HTR-8/SVneo (cell line): ENCODE results near the gene VPS35L.
"Not testable (repeated sequence)": the region's sequence is repeated elsewhere in the genome, so short reads cannot be mapped to it uniquely, and the experiment has no call there.

Experiments
- DNase-seq: peaks from one replicate; pipeline ENCODE4 v3.0.0; 2011; ENCODE audit warnings: low spot score, mixed read lengths; ENCODE audit not compliant: insufficient read length
- FAIRE-seq: peaks from 2 replicates; lab custom pipeline; 2011; peaks lifted over from hg19 to GRCh38; lab: Jason Lieb, UNC

Gene VPS35L

DNA sequence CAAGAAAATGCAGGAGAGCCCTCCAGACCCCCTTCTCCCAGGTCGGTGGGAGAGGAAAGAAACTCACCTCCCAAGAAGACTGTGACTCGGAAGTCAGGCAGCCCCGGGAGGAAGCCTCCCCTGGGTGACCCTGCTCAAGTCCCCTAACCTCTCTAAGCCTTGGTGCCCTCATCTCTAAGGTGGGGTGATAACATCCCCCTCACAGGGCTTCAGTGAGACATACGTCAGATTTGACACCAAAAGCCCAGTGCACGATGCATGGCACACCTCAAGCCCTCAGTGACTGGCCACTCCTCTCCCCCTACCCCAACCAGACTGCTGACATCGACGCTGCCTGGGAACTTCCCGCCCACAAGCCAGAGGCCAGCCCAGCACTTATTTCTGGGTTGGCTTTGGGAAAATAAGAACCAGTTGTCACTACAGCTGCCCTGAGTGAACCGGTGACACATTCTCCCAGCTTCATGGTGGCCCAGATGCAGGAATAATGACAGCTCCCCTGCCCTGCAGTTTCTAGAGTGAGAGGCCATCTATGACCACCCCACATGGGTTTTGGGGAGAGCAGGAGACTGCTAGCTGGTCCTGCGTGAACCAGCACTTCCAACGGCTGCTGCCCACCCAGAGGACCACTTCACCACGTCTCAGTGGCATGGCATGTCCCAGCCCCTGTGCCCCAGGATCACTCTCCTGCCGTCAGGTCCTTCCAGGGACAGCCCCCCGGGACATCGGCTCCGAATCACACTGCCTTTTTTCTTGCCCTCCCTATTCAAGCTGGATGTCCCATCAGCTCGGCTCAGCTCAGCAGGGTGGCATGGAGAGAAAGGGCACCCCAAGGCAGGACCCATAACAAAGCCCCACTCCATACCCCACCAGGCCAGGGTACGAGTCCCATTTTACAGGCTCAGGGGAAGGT is 153.0 kb downstream of the VPS35L start:
- DNase-seq (no peak), FAIRE-seq (no peak)

DNA sequence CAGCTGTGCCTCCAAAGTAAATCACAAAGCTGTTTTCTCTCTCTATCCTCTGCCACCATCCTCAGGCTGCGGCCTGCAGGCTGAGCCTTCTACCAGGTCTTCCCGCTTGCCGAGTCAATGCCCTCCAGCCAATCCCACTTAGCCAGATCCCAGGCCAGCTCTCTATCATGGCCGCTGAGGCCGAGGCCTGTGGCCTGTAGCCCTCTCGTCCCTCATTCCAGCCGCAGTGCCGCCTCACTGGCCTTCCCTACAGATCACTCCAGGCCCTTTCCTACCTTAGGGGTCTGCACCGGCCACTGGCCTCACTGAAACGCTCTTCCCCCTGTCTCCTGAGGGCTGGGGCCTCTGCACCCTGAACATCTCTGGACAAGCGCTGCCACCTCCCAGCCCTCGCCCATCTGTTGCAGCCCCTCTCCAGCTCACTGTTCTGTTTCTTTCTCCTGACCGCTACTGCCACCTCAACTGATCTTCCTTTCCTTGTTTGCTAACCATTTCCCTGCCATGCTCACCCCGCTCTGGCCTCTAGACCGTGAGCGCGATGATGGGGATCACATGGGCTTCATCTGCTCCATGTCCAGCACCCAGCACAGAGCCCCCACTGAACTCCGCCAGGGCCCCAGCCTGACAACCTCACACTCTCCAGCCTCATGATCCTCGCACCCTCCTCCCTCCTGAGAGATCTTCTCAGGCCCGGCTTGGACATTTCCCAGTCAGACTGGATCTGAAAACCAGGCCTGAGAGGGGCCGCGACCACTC is 154.1 kb downstream of the VPS35L start:
- DNase-seq: no peak
- no peak for FAIRE-seq

DNA sequence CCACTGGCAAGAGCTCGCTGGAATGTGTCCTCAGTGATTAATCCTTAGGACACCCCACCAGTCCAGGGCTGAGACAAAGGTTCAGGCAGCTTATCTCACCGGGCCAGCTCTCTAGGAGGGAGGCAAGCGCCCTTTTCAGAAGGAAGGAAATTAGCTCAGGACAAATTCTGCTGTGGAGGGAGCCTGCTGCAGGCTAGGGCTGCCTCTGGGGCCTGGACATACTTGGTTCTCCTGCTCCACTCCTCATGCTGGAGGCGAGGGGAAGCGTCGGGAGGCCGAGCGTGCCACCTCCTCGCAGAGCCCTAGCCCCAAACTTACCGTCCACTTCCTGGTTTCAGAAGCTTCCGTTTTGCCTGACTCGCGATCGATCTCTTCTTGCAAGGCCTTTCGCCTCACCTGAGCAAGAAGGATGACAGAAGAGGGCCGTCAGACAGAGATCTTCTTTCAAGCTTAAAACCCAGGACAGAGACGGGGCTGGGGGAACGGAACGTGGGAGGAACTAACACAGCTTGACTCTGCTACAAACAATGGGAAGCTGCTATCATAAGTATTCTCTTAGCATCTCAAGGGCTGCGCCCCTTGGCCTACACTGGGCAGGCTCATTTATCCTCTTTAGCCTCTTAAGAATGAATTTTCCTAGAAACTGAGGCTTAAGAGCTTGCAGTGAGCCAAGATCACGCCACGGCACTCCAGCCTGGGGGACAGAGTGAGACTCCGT is 154.8 kb downstream of the VPS35L start:
- DNase-seq (no peak), FAIRE-seq (no peak)

DNA sequence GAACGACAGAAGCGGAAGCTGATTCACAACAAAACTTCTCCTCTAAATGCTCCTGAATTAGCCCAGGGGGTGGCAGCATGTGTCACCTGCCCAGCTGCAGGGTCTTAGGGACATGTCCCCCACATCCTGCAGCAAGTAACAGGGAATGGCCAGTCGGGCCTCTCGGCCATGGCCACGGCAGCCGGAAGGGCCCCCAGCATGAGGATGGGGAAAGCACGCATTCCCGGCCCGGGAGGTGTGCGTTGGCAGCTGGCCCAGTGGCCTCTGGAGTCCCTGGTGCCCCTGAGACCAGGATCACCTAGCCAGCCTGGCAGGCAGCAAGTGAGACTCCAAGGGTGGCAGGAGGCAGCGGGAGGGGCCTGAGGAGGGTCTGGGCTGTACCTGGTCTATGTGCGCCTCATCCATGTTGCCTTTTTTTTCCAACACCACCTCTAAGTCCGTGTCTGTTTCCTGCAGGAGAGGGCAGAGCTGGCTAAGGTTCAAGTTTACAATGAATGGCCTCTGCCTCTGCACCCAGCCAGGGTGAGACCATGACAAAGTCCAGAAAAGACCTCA is 155.6 kb downstream of the VPS35L start:
- FAIRE-seq (no peak), DNase-seq (no peak)

GRCh38 chr16:19711643-19712042 is 156.1 kb downstream of the VPS35L start:
- no peak for FAIRE-seq
- DNase-seq: no peak

GRCh38 chr16:19712418-19713058 is 157.0 kb downstream of the VPS35L start:
- DNase-seq (no peak), FAIRE-seq (no peak)

GRCh38 chr16:19713697-19714096 is 158.2 kb downstream of the VPS35L start:
- DNase-seq (no peak), FAIRE-seq (no peak)

DNA sequence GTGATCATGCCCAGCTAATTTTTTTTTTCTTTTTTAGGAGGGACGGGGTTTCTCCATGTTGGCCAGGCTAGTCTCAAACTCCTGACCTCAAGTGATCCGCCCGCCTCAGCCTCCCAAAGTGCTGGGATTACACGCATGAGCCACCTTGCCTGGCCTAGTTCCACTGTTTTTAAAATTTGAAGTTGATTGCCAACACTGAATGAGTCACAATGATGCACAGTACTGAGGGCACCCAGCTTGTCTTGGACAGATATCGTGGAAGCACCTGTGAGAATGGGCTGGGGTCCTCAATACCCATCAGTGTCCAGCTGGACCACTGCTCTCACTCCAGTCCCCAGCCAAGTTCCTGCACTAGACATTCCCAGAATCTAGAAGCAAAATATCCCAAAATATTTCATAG is 160.1 kb downstream of the VPS35L start:
- FAIRE-seq (no peak), DNase-seq (no peak)

DNA sequence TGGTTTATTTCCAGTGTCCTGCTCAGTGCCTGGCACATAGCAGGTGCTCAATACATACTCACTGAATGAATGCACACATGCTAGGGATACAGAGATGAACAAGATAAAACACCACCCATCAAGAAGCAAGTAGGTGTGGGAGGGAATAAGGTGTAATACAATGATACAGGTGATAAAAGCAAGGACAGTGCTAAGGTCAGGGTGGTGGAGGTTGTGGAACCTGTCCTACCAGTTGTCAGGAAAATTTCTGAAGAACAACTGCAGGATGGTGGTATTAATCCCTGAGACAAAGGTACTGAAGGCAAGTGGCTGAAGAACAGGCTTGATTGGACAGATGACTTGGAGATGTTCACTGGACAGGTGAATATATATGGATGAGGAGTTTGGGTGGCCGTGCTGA is 160.7 kb downstream of the VPS35L start:
- DNase-seq: no peak
- no peak for FAIRE-seq

GRCh38 chr16:19716728-19717127 is 161.2 kb downstream of the VPS35L start:
- DNase-seq, FAIRE-seq: not testable (repeated sequence)

- DNase-seq (no peak), FAIRE-seq (no peak)
These were observed 161.8 kb downstream of the VPS35L start for GRCh38 chr16:19717314-19717713.

DNA sequence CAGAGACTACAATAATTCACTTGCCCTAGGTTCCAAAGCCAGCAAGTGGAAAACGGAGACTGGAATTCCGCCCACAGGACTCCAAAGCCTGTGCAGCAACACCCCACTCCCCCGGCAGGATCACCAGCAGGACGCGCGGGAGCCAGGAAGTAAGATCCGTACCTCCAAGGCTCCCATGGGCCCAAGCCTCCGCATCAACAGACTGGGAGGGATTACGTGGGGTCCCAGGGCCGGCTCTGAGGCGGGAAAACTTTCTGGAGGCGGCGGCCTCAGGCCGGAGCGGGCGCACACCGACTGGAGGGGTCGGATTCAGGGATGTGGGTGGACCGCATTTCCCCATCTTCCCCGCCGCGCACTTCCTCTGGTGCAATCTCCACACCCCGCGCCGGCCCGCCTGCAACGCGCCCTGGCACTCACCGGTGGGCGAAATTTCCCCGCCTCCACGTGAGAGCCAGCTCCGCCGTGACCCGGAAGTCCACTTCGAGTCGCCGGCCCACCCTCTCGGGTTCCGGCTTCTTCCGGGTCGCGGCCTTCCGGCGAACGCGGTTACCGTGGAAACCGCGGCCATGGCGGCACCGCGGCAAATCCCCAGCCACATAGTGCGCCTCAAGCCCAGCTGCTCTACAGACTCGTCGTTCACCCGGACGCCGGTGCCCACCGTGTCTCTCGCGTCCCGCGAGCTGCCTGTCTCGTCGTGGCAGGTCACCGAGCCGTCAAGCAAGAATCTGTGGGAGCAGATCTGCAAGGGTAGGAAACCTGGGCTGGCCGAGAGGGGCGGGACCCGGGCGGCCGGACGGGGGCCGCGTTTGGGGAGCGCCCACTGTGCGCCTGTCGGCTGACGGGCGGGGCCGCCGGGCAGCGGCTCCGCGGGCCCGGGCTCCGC is 162.5 kb downstream of the VPS35L start, which contains the start of the genes IQCK and KNOP1:
TSS of gene IQCK (plus strand) at position 531 of the 883 bp plus-strand sequence. CDS start at position 567, 36 bp downstream.
TSS of gene KNOP1 (minus strand) at position 487 of the 883 bp plus-strand sequence. CDS start 3,192 bp downstream, outside the sequence.
- DNase-seq (peak; percentile 92), FAIRE-seq (peak; percentile 9)

DNA sequence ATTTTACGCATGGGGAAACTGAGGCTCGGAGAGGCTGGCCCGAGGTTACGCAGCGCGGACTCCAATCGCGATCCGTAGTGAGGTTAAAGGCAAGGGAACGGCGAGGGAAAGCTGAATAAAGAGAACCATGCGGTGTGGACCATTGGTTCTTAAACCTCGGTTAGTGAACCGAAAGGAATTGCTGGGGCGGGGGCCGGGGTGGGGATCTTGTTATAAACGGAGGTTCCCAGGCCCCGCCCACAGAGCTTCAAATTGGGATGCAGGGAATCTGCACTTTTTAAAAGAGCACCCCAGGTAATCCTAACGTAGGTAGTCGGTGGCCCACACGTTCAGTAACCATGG is 163.1 kb downstream of the VPS35L start:
- FAIRE-seq (no peak), DNase-seq (no peak)

DNA sequence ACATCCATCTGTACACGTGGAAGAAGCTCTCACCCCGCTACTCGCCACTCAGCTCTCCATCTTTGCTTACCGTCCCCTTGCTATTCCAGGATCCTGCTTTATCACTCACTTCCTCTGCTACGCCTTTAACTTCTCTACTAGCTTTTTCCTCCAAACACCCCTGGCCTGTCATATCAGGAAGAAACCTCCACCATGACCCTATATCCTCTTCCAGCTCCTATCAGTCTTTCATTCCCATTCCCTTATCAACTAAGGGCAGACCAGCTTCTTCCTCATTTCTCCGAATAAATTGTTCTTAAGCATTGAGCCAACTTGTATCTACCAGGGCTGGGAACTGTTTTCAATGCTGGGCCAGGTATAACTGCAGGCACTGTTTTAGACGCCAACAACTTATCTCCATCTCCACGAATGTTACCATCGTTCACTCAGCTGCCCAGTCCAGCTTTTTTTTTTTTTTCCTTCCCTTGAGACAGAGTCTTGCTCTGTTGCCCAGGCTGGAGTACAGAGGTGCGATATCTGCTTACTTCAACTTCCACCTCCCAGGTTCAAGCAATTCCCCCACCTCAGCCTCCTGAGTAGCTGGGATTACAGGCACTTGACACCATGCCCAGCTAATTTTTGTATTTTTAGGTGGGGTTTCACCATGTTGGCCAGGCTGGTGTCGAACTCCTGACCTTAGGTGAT is 166.9 kb downstream of the VPS35L start:
- DNase-seq (no peak), FAIRE-seq (no peak)

GRCh38 chr16:19722981-19723380 is 167.5 kb downstream of the VPS35L start:
- DNase-seq (no peak), FAIRE-seq (no peak)

GRCh38 chr16:19728636-19728965 is 173.1 kb downstream of the VPS35L start:
- FAIRE-seq (no peak), DNase-seq (no peak)

GRCh38 chr16:19733551-19733950 is 178.0 kb downstream of the VPS35L start:
- FAIRE-seq (no peak), DNase-seq (no peak)

- FAIRE-seq (no peak), DNase-seq (no peak)
These were observed 179.8 kb downstream of the VPS35L start for GRCh38 chr16:19735074-19735867.
